ENCODE data around the gene DNAH14.

- TF ChIP-seq CTCF (IDR thresholded peaks at IDR 0.05 in 2 of 3, conservative IDR thresholded peaks at IDR 0.05 in 1 of 3; ENCODE audit: borderline replicate concordance in 1 of 3, insufficient read depth in 1 of 3, low read depth in 2 of 3, low read length in 2 of 3) (no peak), EZH2phosphoT487 (IDR thresholded peaks at IDR 0.05; ENCODE audit: borderline replicate concordance) (no peak), POLR2A (IDR thresholded peaks at IDR 0.05; ENCODE audit: borderline replicate concordance, extremely low read depth, insufficient read depth, insufficient read length) (no peak), MAX (IDR thresholded peaks at IDR 0.05) (no peak), REST (IDR thresholded peaks at IDR 0.05; ENCODE audit: low read depth) (no peak), RAD21 (IDR thresholded peaks at IDR 0.05; ENCODE audit: low read depth) (no peak), POLR2AphosphoS5 (IDR thresholded peaks at IDR 0.05; ENCODE audit: low read depth, low read length) (no peak)
Observed at GRCh38 chr1:225447650-225448089, 518.2 kb downstream of the DNAH14 start.
